Central memory CD8-positive, alpha-beta T cell (primary cell): ENCODE measurements around the gene ERICH2.

Source experiments
- ATAC-seq: fragments of 150-1000 bp; cut with Tn5 transposase; replicated peaks from 2 replicates; pipeline ENCODE4 v1.10.0; 2022; ENCODE audit warnings: mild to moderate bottlenecking, moderate FRiP score, moderate number of reproducible peaks; ENCODE audit not compliant: poor library complexity, severe bottlenecking; ENCODE audit errors: extremely low read depth
- DNase-seq, 2 donors: peaks; one replicate each; pipeline ENCODE4 v3.0.0; 2021; ENCODE audit warnings: low spot score in 2 of 2
- H3K27ac Mint-ChIP-seq: one replicate; pipeline ENCODE4 v1.8.0; 2022; ENCODE audit warnings: low read depth, mild to moderate bottlenecking, moderate library complexity, mixed read lengths
- H3K27me3 Mint-ChIP-seq: one replicate; pipeline ENCODE4 v1.8.0; 2022; ENCODE audit warnings: mixed read lengths
- H3K36me3 Mint-ChIP-seq: one replicate; pipeline ENCODE4 v1.8.0; 2022; ENCODE audit warnings: mild to moderate bottlenecking, moderate library complexity, mixed read lengths; ENCODE audit not compliant: insufficient read depth
- H3K4me1 Mint-ChIP-seq: one replicate; pipeline ENCODE4 v1.8.0; 2022; ENCODE audit warnings: mixed read lengths
- H3K4me3 Mint-ChIP-seq: one replicate; pipeline ENCODE4 v1.8.0; 2022; ENCODE audit warnings: mild to moderate bottlenecking, moderate library complexity, mixed read lengths
- H3K9me3 Mint-ChIP-seq: one replicate; pipeline ENCODE4 v1.8.0; 2022; ENCODE audit warnings: mixed read lengths

The ERICH2 gene

GRCh38 chr2:170822290-170823087, 52.3 kb downstream of the ERICH2 start:
- peaks cover 97% of the 10 kb centered on the region for H3K27me3 Mint-ChIP-seq

GRCh38 chr2:170823088-170823897, 53.1 kb downstream of the ERICH2 start:
- H3K27ac Mint-ChIP-seq, result peak overlapping the region; percentile 65
- no peaks in the 10 kb centered on the region for H3K9me3 Mint-ChIP-seq
- H3K36me3 Mint-ChIP-seq, result peaks cover 16% of the 10 kb centered on the region
- ATAC-seq (no peak), DNase-seq (no peak)
- peaks cover 97% of the 10 kb centered on the region for H3K27me3 Mint-ChIP-seq
- H3K4me3 Mint-ChIP-seq, result peak overlapping the region; percentile 89
- H3K4me1 Mint-ChIP-seq, result peaks cover 36% of the 10 kb centered on the region

More at GRCh38 chr2:170822290-170823087, 52.3 kb downstream of the ERICH2 start:
- Mint-ChIP-seq H3K4me1 (peaks cover 39% of the 10 kb centered on the region), H3K4me3 (peak overlapping the region; percentile 89), H3K27ac (peak overlapping the region; percentile 65), H3K9me3 (no peaks in the 10 kb centered on the region), H3K36me3 (peaks cover 16% of the 10 kb centered on the region)
- no peak for DNase-seq
- peak; percentile 47 for ATAC-seq

- H3K27me3 Mint-ChIP-seq, result peaks cover 97% of the 10 kb centered on the region
- no peak overlapping the region for H3K27ac Mint-ChIP-seq
- H3K4me3 Mint-ChIP-seq, result no peak overlapping the region
- no peak for ATAC-seq
- peaks cover 11% of the 10 kb centered on the region for H3K36me3 Mint-ChIP-seq
- no peaks in the 10 kb centered on the region for H3K9me3 Mint-ChIP-seq
- no peak for DNase-seq
- peaks cover 31% of the 10 kb centered on the region for H3K4me1 Mint-ChIP-seq
Measured at GRCh38 chr2:170823898-170824215, 53.7 kb downstream of the ERICH2 start.

GRCh38 chr2:170824526-170825015, 54.4 kb downstream of the ERICH2 start:
- Mint-ChIP-seq H3K27ac (no peak overlapping the region), H3K4me1 (peaks cover 28% of the 10 kb centered on the region), H3K4me3 (no peak overlapping the region), H3K36me3 (peaks cover 9% of the 10 kb centered on the region), H3K27me3 (peaks cover 97% of the 10 kb centered on the region), H3K9me3 (no peaks in the 10 kb centered on the region)
- DNase-seq (no peak), ATAC-seq (no peak)

GRCh38 chr2:170827841-170828532, 57.8 kb downstream of the ERICH2 start:
- Mint-ChIP-seq H3K27ac (no peak overlapping the region), H3K27me3 (peaks cover 83% of the 10 kb centered on the region), H3K36me3 (peaks cover 2% of the 10 kb centered on the region), H3K9me3 (no peaks in the 10 kb centered on the region), H3K4me1 (no peaks in the 10 kb centered on the region), H3K4me3 (no peak overlapping the region)
- ATAC-seq (no peak), DNase-seq (no peak)

- peaks cover 81% of the 10 kb centered on the region for H3K27me3 Mint-ChIP-seq
- H3K36me3 Mint-ChIP-seq, result peaks cover 2% of the 10 kb centered on the region
- no peak overlapping the region for H3K27ac Mint-ChIP-seq
- ATAC-seq (no peak), DNase-seq (no peak)
- no peak overlapping the region for H3K4me3 Mint-ChIP-seq
- H3K4me1 Mint-ChIP-seq, result no peaks in the 10 kb centered on the region
- no peaks in the 10 kb centered on the region for H3K9me3 Mint-ChIP-seq
Measured at GRCh38 chr2:170828533-170828916, 58.3 kb downstream of the ERICH2 start.

- Mint-ChIP-seq H3K9me3 (no peaks in the 10 kb centered on the region), H3K4me3 (no peak overlapping the region), H3K27ac (no peak overlapping the region), H3K4me1 (no peaks in the 10 kb centered on the region), H3K27me3 (peaks cover 76% of the 10 kb centered on the region), H3K36me3 (peaks cover 2% of the 10 kb centered on the region)
- no peak for ATAC-seq
- DNase-seq, result no peak
Measured at GRCh38 chr2:170829036-170829435, 58.9 kb downstream of the ERICH2 start.

GRCh38 chr2:170830166-170830565, 60.0 kb downstream of the ERICH2 start:
- peaks cover 69% of the 10 kb centered on the region for H3K27me3 Mint-ChIP-seq

GRCh38 chr2:170831115-170831514, 60.9 kb downstream of the ERICH2 start:
- ATAC-seq (no peak), DNase-seq (no peak)
- Mint-ChIP-seq H3K27ac (no peak overlapping the region), H3K27me3 (peaks cover 69% of the 10 kb centered on the region), H3K4me1 (no peaks in the 10 kb centered on the region), H3K9me3 (no peaks in the 10 kb centered on the region), H3K4me3 (no peak overlapping the region), H3K36me3 (no peaks in the 10 kb centered on the region)

More at GRCh38 chr2:170830166-170830565, 60.0 kb downstream of the ERICH2 start:
- no peak for DNase-seq
- no peak overlapping the region for H3K27ac Mint-ChIP-seq
- H3K4me1 Mint-ChIP-seq, result no peaks in the 10 kb centered on the region
- no peaks in the 10 kb centered on the region for H3K9me3 Mint-ChIP-seq
- no peaks in the 10 kb centered on the region for H3K36me3 Mint-ChIP-seq
- ATAC-seq, result no peak
- no peak overlapping the region for H3K4me3 Mint-ChIP-seq

- DNase-seq (no peak), ATAC-seq (no peak)
- H3K4me3 Mint-ChIP-seq, result no peak overlapping the region
- H3K27me3 Mint-ChIP-seq, result peaks cover 56% of the 10 kb centered on the region
- no peaks in the 10 kb centered on the region for H3K9me3 Mint-ChIP-seq
- no peaks in the 10 kb centered on the region for H3K4me1 Mint-ChIP-seq
- no peak overlapping the region for H3K27ac Mint-ChIP-seq
- peaks cover 2% of the 10 kb centered on the region for H3K36me3 Mint-ChIP-seq
Measured at GRCh38 chr2:170836027-170836426, 65.8 kb downstream of the ERICH2 start.

- DNase-seq, result no peak
Measured at GRCh38 chr2:170840717-170841210, 70.6 kb downstream of the ERICH2 start.

GRCh38 chr2:170842785-170843184, 72.6 kb downstream of the ERICH2 start:
- Mint-ChIP-seq H3K27me3 (peaks cover 42% of the 10 kb centered on the region), H3K27ac (no peak overlapping the region), H3K4me1 (peaks cover 13% of the 10 kb centered on the region), H3K4me3 (no peak overlapping the region), H3K36me3 (peaks cover 2% of the 10 kb centered on the region), H3K9me3 (no peaks in the 10 kb centered on the region)
- DNase-seq (no peak), ATAC-seq (no peak)

More at GRCh38 chr2:170840717-170841210, 70.6 kb downstream of the ERICH2 start:
- H3K4me1 Mint-ChIP-seq, result peaks cover 13% of the 10 kb centered on the region
- no peak for ATAC-seq
- H3K27ac Mint-ChIP-seq, result no peak overlapping the region
- peaks cover 47% of the 10 kb centered on the region for H3K27me3 Mint-ChIP-seq
- H3K36me3 Mint-ChIP-seq, result peaks cover 2% of the 10 kb centered on the region
- H3K9me3 Mint-ChIP-seq, result no peaks in the 10 kb centered on the region
- H3K4me3 Mint-ChIP-seq, result no peak overlapping the region
